Erythroblast (primary cell): Measurements from ENCODE around the gene SLC5A11.
"Not testable (repeated sequence)": the region's sequence is repeated elsewhere in the genome, so short reads cannot be mapped to it uniquely, and the experiment has no call there.

Experiments used
- GATA1 ChIP-seq: IDR thresholded peaks from 2 replicates; pipeline ENCODE4 v1.6.1; 2011; ENCODE audit warnings: low read depth, mild to moderate bottlenecking, control low read depth, low read length, moderate library complexity
- POLR2A ChIP-seq: IDR thresholded peaks from 2 replicates; pipeline ENCODE4 v1.6.1; 2011; ENCODE audit warnings: mild to moderate bottlenecking, low read length

GRCh38 chr16:24845031-24845365 lies 765 bp upstream of the SLC5A11 start:
- TF ChIP-seq POLR2A, GATA1: not testable (repeated sequence)
